Measurements from ENCODE around the gene SCCPDH.
A peak's percentile ranks its signal among the peaks of the same experiment; 100 is the strongest.
"Not testable (repeated sequence)": the region's sequence is repeated elsewhere in the genome, so short reads cannot be mapped to it uniquely, and the experiment has no call there.

The SCCPDH gene

DNA sequence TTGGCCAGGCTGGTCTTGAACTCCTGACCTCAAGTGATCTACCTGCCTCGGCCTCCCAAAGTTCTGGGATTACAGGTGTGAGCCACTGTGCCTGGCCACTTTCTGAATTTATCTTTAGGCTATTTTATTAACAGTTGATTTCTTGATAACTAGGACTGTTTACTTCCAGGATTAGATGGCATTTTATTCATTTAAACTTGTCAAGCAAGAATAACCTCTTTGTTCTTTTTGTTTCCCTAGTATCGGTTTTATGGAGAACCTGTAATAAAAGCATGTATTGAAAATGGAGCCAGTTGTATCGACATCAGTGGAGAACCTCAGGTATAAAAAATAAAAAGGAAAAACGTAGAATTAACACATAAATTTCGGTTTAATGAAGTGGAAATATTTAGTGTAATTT lies 11.5 kb downstream of the SCCPDH start:
- peak overlapping the region; percentile 84 for H3K27ac ChIP-seq
- TF ChIP-seq, protein P1, sequence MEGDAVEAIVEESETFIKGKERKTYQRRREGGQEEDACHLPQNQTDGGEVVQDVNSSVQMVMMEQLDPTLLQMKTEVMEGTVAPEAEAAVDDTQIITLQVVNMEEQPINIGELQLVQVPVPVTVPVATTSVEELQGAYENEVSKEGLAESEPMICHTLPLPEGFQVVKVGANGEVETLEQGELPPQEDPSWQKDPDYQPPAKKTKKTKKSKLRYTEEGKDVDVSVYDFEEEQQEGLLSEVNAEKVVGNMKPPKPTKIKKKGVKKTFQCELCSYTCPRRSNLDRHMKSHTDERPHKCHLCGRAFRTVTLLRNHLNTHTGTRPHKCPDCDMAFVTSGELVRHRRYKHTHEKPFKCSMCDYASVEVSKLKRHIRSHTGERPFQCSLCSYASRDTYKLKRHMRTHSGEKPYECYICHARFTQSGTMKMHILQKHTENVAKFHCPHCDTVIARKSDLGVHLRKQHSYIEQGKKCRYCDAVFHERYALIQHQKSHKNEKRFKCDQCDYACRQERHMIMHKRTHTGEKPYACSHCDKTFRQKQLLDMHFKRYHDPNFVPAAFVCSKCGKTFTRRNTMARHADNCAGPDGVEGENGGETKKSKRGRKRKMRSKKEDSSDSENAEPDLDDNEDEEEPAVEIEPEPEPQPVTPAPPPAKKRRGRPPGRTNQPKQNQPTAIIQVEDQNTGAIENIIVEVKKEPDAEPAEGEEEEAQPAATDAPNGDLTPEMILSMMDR (conservative IDR thresholded peaks at IDR 0.05), result no peak

- H3K27ac ChIP-seq, result no peak overlapping the region
- TF ChIP-seq, protein P1 (conservative IDR thresholded peaks at IDR 0.05), result no peak
Observed at GRCh38 chr1:246742396-246742795, 18.2 kb downstream of the SCCPDH start.

GRCh38 chr1:246746155-246746554 lies 21.9 kb downstream of the SCCPDH start:
- H3K27ac ChIP-seq, result not testable (repeated sequence)

DNA sequence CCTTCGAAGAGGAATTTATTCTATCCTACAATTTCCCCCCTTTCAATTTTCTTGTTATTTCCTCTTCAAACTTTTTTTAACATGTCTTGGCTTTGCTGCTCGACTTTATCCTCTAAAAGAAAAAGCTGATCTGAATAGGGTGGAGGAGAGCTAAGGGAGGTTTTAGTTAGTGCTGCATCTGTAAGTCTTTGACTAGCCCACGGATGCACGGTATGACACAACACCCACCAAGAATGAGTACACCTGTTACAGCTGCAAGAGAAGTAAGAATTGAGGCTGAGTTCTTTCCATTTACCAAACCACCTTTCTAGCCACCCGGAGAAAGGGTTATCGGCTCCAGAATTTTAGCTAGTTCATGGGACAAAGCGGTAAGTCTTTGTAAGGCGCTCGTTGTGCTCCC lies 23.8 kb downstream of the SCCPDH start:
- TF ChIP-seq, protein P1 (conservative IDR thresholded peaks at IDR 0.05), result no peak
- H3K27ac ChIP-seq, result no peak overlapping the region

GRCh38 chr1:246748867-246749266 lies 24.7 kb downstream of the SCCPDH start:
- H3K27ac ChIP-seq, result no peak overlapping the region
- TF ChIP-seq, protein P1 (conservative IDR thresholded peaks at IDR 0.05), result no peak

DNA sequence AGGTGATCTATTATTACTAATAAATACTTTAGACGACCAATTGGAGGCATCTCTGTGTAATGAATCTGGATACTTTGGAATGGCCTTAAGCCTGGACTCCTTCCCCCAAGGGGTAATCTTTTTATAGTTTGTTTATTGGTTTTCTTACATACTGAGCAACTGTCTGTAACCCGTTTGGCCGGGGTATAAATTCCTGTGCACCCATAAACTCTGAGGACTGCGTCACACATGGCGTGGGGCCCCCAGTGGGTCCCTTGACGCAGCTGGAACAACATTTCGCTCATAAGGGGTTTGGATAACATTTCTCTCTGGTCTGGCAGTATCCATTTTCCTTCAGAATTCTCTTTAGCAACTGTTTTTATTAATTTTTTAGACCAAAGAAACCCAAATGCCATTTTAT lies 26.5 kb downstream of the SCCPDH start:
- TF ChIP-seq, protein P1 (conservative IDR thresholded peaks at IDR 0.05), result no peak
- no peak overlapping the region for H3K27ac ChIP-seq

- H3K27ac ChIP-seq, result peak overlapping the region; percentile 64
- TF ChIP-seq, protein P1 (conservative IDR thresholded peaks at IDR 0.05), result peak; percentile 91
Observed at GRCh38 chr1:246753670-246754535, 29.7 kb downstream of the SCCPDH start.

GRCh38 chr1:246755419-246755818 lies 31.2 kb downstream of the SCCPDH start:
- TF ChIP-seq, protein P1 (conservative IDR thresholded peaks at IDR 0.05), result no peak

More at GRCh38 chr1:246755419-246755818, 31.2 kb downstream of the SCCPDH start:
- H3K27ac ChIP-seq, result peak overlapping the region; percentile 64

All from VCaP (cell line).